HEK293T (cell line): ENCODE measurements around the gene ANP32B.

Source experiments
- ARNT ChIP-seq: fragments of 450-650 bp; IDR thresholded peaks from 2 replicates; pipeline ENCODE4 v1.6.1; 2017; ENCODE audit warnings: mild to moderate bottlenecking
- BHLHE40 ChIP-seq: fragments of 450-650 bp; IDR thresholded peaks from 2 replicates; pipeline ENCODE4 v1.6.1; 2016; ENCODE audit warnings: mild to moderate bottlenecking, moderate library complexity, borderline replicate concordance
- FOXA1 ChIP-seq: fragments of 450-650 bp; IDR thresholded peaks from 2 replicates; pipeline ENCODE4 v1.6.1; 2016; ENCODE audit warnings: mild to moderate bottlenecking
- FOXK2 ChIP-seq: fragments of 450-650 bp; IDR thresholded peaks from 2 replicates; pipeline ENCODE4 v1.6.1; 2016; ENCODE audit warnings: mild to moderate bottlenecking
- HDGF ChIP-seq: fragments of 450-650 bp; IDR thresholded peaks from 2 replicates; pipeline ENCODE4 v1.6.1; 2017; ENCODE audit warnings: antibody characterized with exemption, borderline replicate concordance
- NFRKB ChIP-seq: fragments of 450-650 bp; IDR thresholded peaks from 2 replicates; pipeline ENCODE4 v1.6.1; 2016; ENCODE audit warnings: mild to moderate bottlenecking, moderate library complexity
- PKNOX1 ChIP-seq: fragments of 450-650 bp; IDR thresholded peaks from 2 replicates; pipeline ENCODE4 v1.6.1; 2016
- SP1 ChIP-seq: fragments of 450-650 bp; IDR thresholded peaks from 2 replicates; pipeline ENCODE4 v1.6.1; 2017
- TARDBP ChIP-seq: fragments of 450-650 bp; IDR thresholded peaks from 2 replicates; pipeline ENCODE4 v1.6.1; 2016

- TF ChIP-seq FOXK2 (no peak), HDGF (no peak), BHLHE40 (no peak), FOXA1 (no peak), ARNT (no peak), TARDBP (no peak), NFRKB (no peak), PKNOX1 (no peak), SP1 (no peak)
These were observed 37.5 kb downstream of the ANP32B start for GRCh38 chr9:98020476-98021145.
